GM21390 (cell line): ENCODE measurements around the gene GRPEL2.

Experiments
- ATAC-seq: cut with Tn5 transposase; IDR thresholded peaks from one replicate; pipeline ENCODE4 v1.9.1; 2021; ENCODE audit not compliant: unreplicated experiment

The GRPEL2 gene

GRCh38 chr5:149317281-149318048 lies 27.8 kb upstream of the GRPEL2 start:
- ATAC-seq: no peak

- no peak for ATAC-seq
These were observed 26.1 kb upstream of the GRPEL2 start for GRCh38 chr5:149319174-149319573.

GRCh38 chr5:149320791-149321330 lies 24.4 kb upstream of the GRPEL2 start:
- no peak for ATAC-seq

- ATAC-seq: no peak
These were observed 22.8 kb upstream of the GRPEL2 start for GRCh38 chr5:149322518-149322917.

- no peak for ATAC-seq
These were observed 22.1 kb upstream of the GRPEL2 start for GRCh38 chr5:149323210-149323609.

- no peak for ATAC-seq
These were observed 21.6 kb upstream of the GRPEL2 start for GRCh38 chr5:149323621-149324205.

- no peak for ATAC-seq
These were observed 20.7 kb upstream of the GRPEL2 start for GRCh38 chr5:149324641-149325040.

GRCh38 chr5:149325166-149325735 lies 20.0 kb upstream of the GRPEL2 start:
- ATAC-seq: no peak

GRCh38 chr5:149325894-149326293 lies 19.4 kb upstream of the GRPEL2 start:
- no peak for ATAC-seq

GRCh38 chr5:149326611-149327010 lies 18.7 kb upstream of the GRPEL2 start:
- no peak for ATAC-seq

GRCh38 chr5:149328177-149328576 lies 17.1 kb upstream of the GRPEL2 start:
- no peak for ATAC-seq

GRCh38 chr5:149333711-149334443 lies 11.4 kb upstream of the GRPEL2 start:
- no peak for ATAC-seq

- no peak for ATAC-seq
These were observed 7.6 kb upstream of the GRPEL2 start for GRCh38 chr5:149337736-149338135.

GRCh38 chr5:149338364-149338763 lies 6.9 kb upstream of the GRPEL2 start:
- no peak for ATAC-seq

GRCh38 chr5:149340920-149341319 lies 4.4 kb upstream of the GRPEL2 start:
- ATAC-seq: no peak

- no peak for ATAC-seq
These were observed 3.4 kb upstream of the GRPEL2 start for GRCh38 chr5:149341876-149342275.

GRCh38 chr5:149344151-149344550 lies 1.1 kb upstream of the GRPEL2 start:
- no peak for ATAC-seq

- ATAC-seq: no peak
These were observed 558 bp downstream of the GRPEL2 start for GRCh38 chr5:149345892-149346222.

- no peak for ATAC-seq
These were observed 3.2 kb downstream of the GRPEL2 start for GRCh38 chr5:149348518-149348917.

- no peak for ATAC-seq
These were observed 4.1 kb downstream of the GRPEL2 start for GRCh38 chr5:149349382-149349781.

GRCh38 chr5:149352169-149352568 lies 6.9 kb downstream of the GRPEL2 start:
- ATAC-seq: no peak

GRCh38 chr5:149353911-149354310 lies 8.6 kb downstream of the GRPEL2 start:
- no peak for ATAC-seq
